Measurements from ENCODE around the gene TMEM132A.

DNA sequence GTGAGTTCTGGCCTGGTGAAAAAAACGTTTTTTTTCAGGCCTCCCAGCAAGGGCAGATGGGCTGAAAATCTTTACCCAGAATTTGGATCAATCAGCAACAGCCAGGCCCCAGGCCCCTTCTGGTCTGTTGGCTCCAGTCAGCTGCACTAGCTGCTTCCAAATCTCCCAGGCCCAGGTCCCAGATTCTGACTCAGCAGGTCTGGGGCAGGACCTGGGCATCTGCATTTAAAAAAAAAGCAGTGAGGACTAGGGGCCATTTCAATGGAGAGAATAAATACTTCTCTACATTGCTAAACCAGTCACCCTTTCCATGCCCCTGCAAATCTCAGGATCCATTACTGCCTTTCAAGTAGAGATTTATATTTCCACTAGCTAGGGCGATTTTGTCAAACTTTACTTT, 23.4 kb downstream of the TMEM132A start:
- TF ChIP-seq, protein P1, sequence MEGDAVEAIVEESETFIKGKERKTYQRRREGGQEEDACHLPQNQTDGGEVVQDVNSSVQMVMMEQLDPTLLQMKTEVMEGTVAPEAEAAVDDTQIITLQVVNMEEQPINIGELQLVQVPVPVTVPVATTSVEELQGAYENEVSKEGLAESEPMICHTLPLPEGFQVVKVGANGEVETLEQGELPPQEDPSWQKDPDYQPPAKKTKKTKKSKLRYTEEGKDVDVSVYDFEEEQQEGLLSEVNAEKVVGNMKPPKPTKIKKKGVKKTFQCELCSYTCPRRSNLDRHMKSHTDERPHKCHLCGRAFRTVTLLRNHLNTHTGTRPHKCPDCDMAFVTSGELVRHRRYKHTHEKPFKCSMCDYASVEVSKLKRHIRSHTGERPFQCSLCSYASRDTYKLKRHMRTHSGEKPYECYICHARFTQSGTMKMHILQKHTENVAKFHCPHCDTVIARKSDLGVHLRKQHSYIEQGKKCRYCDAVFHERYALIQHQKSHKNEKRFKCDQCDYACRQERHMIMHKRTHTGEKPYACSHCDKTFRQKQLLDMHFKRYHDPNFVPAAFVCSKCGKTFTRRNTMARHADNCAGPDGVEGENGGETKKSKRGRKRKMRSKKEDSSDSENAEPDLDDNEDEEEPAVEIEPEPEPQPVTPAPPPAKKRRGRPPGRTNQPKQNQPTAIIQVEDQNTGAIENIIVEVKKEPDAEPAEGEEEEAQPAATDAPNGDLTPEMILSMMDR (conservative IDR thresholded peaks at IDR 0.05): no peak
- TF ChIP-seq ZFX (IDR thresholded peaks at IDR 0.05): no peak
